WTC11 (cell line): Measurements from ENCODE around the gene CCDC152. TPM values are rescaled to one million over a fixed set of nuclear protein-coding genes. Genes with fewer than 3 reads are reported as not detected.

Source experiments
- ATAC-seq: fragments of 200-7000 bp; cut with Tn5 transposase; 2 replicates; pipeline ENCODE4 v1.10.0; 2021; ENCODE audit warnings: mild to moderate bottlenecking, moderate library complexity
- CTCF ChIA-PET: fragments of 300-600 bp; sonication (Branson Sonifier 250); formaldehyde crosslinking; loops from one replicate; lab custom pipeline; 2021; ENCODE audit warnings: antibody characterized with exemption; lab: Charles Lee
- POLR2A ChIA-PET: fragments of 350-600 bp; sonication (Branson Sonifier 250); formaldehyde crosslinking; loops from one replicate; lab custom pipeline; 2021; ENCODE audit warnings: antibody characterized with exemption; lab: Charles Lee
- DNase-seq: peaks from one replicate; pipeline ENCODE4 v3.0.0; 2021; ENCODE audit warnings: low spot score
- H3K27ac Mint-ChIP-seq: 2 replicates; pipeline ENCODE4 v1.8.0; 2021; ENCODE audit warnings: mixed read lengths
- H3K27me3 Mint-ChIP-seq: 2 replicates; pipeline ENCODE4 v1.8.0; 2021; ENCODE audit warnings: low read depth, mild to moderate bottlenecking, moderate library complexity, mixed read lengths
- H3K36me3 Mint-ChIP-seq: 2 replicates; pipeline ENCODE4 v1.8.0; 2021; ENCODE audit warnings: mixed read lengths
- H3K4me1 Mint-ChIP-seq: 2 replicates; pipeline ENCODE4 v1.8.0; 2022; ENCODE audit warnings: mixed read lengths
- H3K4me3 Mint-ChIP-seq: 2 replicates; pipeline ENCODE4 v1.8.0; 2021; ENCODE audit warnings: mild to moderate bottlenecking, moderate library complexity, mixed read lengths
- H3K9me3 Mint-ChIP-seq: 2 replicates; pipeline ENCODE4 v1.8.0; 2021; ENCODE audit warnings: mixed read lengths
- CTCF ChIP-seq: fragments of 200-600 bp; IDR thresholded peaks from 2 replicates; pipeline ENCODE4 v1.8.0; 2022; ENCODE audit warnings: antibody characterized with exemption
- E2F1 ChIP-seq: sonication (generic); formaldehyde crosslinking; IDR thresholded peaks from 2 replicates; pipeline ENCODE4 v1.8.0; 2022; ENCODE audit warnings: mild to moderate bottlenecking, missing genetic modification reagents
- E2F5 ChIP-seq: sonication (generic); formaldehyde crosslinking; IDR thresholded peaks from 2 replicates; pipeline ENCODE4 v1.8.1; 2022; ENCODE audit warnings: mild to moderate bottlenecking, moderate library complexity, missing genetic modification reagents
- EMX1 ChIP-seq: fragments of 250-450 bp; sonication (Bioruptor Pico); IDR thresholded peaks from 2 replicates; pipeline ENCODE4 v1.8.0; 2021; ENCODE audit warnings: mild to moderate bottlenecking
- ESRRA ChIP-seq: sonication (generic); formaldehyde crosslinking; IDR thresholded peaks from 2 replicates; pipeline ENCODE4 v1.8.1; 2022; ENCODE audit warnings: mild to moderate bottlenecking, missing genetic modification reagents, borderline replicate concordance
- FOXK1 ChIP-seq: sonication (generic); formaldehyde crosslinking; IDR thresholded peaks from 2 replicates; pipeline ENCODE4 v1.8.0; 2022; ENCODE audit warnings: mild to moderate bottlenecking, moderate library complexity, missing genetic modification reagents
- JUN ChIP-seq: sonication (generic); formaldehyde crosslinking; IDR thresholded peaks from 2 replicates; pipeline ENCODE4 v1.8.0; 2023; ENCODE audit warnings: mild to moderate bottlenecking, missing genetic modification reagents
- NFATC4 ChIP-seq: fragments of 250-450 bp; sonication (Bioruptor Pico); IDR thresholded peaks from 2 replicates; pipeline ENCODE4 v1.9.0; 2021; ENCODE audit warnings: mild to moderate bottlenecking
- NR1H2 ChIP-seq: sonication (generic); formaldehyde crosslinking; IDR thresholded peaks from 2 replicates; pipeline ENCODE4 v1.9.0; 2021; ENCODE audit warnings: mild to moderate bottlenecking, moderate library complexity, missing genetic modification reagents
- NR3C1 ChIP-seq: sonication (generic); formaldehyde crosslinking; conservative IDR thresholded peaks from 2 replicates; pipeline ENCODE4 v1.8.1; 2023; ENCODE audit warnings: low read depth, mild to moderate bottlenecking, missing genetic modification reagents
- SMAD4 ChIP-seq: sonication (generic); formaldehyde crosslinking; IDR thresholded peaks from 2 replicates; pipeline ENCODE4 v1.8.0; 2022; ENCODE audit warnings: mild to moderate bottlenecking, missing genetic modification reagents
- SP1 ChIP-seq: sonication (generic); formaldehyde crosslinking; conservative IDR thresholded peaks from 2 replicates; pipeline ENCODE4 v1.8.1; 2022; ENCODE audit warnings: missing genetic modification reagents
- STAT6 ChIP-seq: sonication (generic); formaldehyde crosslinking; conservative IDR thresholded peaks from 2 replicates; pipeline ENCODE4 v1.8.1; 2023; ENCODE audit warnings: mild to moderate bottlenecking, low read depth, missing genetic modification reagents, moderate library complexity
- TEAD4 ChIP-seq: sonication (generic); formaldehyde crosslinking; IDR thresholded peaks from 2 replicates; pipeline ENCODE4 v1.8.0; 2022; ENCODE audit warnings: mild to moderate bottlenecking, missing genetic modification reagents
- TP53 ChIP-seq: sonication (generic); formaldehyde crosslinking; IDR thresholded peaks from 2 replicates; pipeline ENCODE4 v1.8.1; 2023; ENCODE audit warnings: mild to moderate bottlenecking, missing genetic modification reagents
- ZNF671 ChIP-seq: fragments of 250-450 bp; sonication (Bioruptor Pico); IDR thresholded peaks from 2 replicates; pipeline ENCODE4 v1.8.0; 2021; ENCODE audit warnings: mild to moderate bottlenecking
- total RNA-seq: library from RNA; stranded (reverse); gene quantifications from 3 replicates; pipeline ENCODE4 v1.2.3, GENCODE V29; 2021
- TF ChIP-seq, protein P1 (sequence below): fragments of 250-450 bp; sonication (Bioruptor Pico); IDR thresholded peaks from 2 replicates; pipeline ENCODE4 v1.8.0; 2021; ENCODE audit warnings: mild to moderate bottlenecking
- TF ChIP-seq, protein P2 (sequence below): sonication (generic); formaldehyde crosslinking; IDR thresholded peaks from 2 replicates; pipeline ENCODE4 v1.8.0; 2023; ENCODE audit warnings: missing genetic modification reagents, mild to moderate bottlenecking, borderline replicate concordance

CCDC152 gene
- total RNA-seq, 1 experiment from 2014 or later = 15.1 TPM

DNA sequence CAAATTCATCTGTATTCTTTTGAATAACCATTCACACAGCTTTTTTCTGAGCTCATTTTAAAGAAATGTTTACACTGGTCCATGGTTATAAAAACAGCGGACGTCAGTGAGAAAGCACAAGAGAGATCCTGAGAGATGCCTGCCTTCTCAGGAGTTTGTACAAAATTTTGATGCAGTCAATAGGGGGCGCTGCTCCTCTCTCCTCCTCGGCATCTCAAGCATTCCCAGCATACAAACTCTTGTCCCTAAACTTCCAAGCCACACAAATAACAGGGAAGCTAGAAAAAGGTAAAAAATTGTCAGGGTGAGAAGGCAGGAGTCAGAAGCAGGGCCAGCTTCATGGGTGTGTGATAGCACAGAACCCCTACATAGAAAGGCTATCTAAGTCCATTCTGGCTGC, 11.2 kb upstream of the CCDC152 start:
- H3K27ac Mint-ChIP-seq = peak overlapping the region; percentile 27; the same call in 1 of the 2 replicates
- peaks cover 13% of the 10 kb centered on the region for H3K9me3 Mint-ChIP-seq

DNA sequence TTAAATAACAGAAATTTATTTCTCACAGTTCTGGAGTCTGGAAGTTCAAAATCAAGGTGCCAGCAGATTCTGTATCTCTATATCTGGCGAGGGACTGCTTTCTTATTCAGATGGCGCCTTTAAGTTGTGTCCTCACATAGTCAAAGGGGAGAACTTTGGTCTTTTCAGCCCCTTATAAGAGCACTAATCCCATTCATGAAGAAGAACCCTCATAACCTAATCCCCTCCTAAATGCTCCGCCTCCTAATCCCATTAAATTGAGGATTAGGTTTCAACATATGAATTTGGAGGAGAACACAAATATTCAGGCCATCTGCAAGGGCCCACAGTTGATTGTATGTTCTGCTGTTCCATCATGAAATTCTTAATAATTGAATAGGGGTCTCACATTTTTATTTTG, 10.8 kb upstream of the CCDC152 start:
- H3K4me3 Mint-ChIP-seq = no peak overlapping the region
- H3K36me3 Mint-ChIP-seq = peaks cover 4% of the 10 kb centered on the region
- H3K4me1 Mint-ChIP-seq = peaks cover 2% of the 10 kb centered on the region; the same call in 1 of the 2 replicates
- peaks cover 14% of the 10 kb centered on the region for H3K9me3 Mint-ChIP-seq
- no peaks in the 10 kb centered on the region for H3K27me3 Mint-ChIP-seq
- 0 out of 2 replicates have a peak overlapping the region, but pooled peaks have one; percentile 27 for H3K27ac Mint-ChIP-seq
- no peak for TF ChIP-seq E2F1 (CRISPR knock-in tag)
- TF ChIP-seq NFATC4 = no peak
- TF ChIP-seq NR1H2 = no peak
- ATAC-seq (peak; percentile 28; the same call in 1 of the 2 replicates), DNase-seq (no peak)
- ChIA-PET CTCF (interaction anchor here (0.6 to 3.5 kb wide), 32 partner anchors 8 to 1879 kb away, joined by 3 to 20 read pairs (median 4); partner anchors contain the start of genes CCDC152 and SELENOP), POLR2A (no interaction called here)

More for the DNA sequence above, 11.2 kb upstream of the CCDC152 start:
- H3K4me3 Mint-ChIP-seq = no peak overlapping the region
- CTCF ChIA-PET = interaction anchor here (0.6 to 3.5 kb wide), 34 partner anchors 9 to 1879 kb away, joined by 3 to 20 read pairs (median 4); partner anchors contain the start of genes CCDC152 and SELENOP
- no peaks in the 10 kb centered on the region for H3K27me3 Mint-ChIP-seq
- ATAC-seq (peak; percentile 91), DNase-seq (peak; percentile 67)
- POLR2A ChIA-PET = no interaction called here
- H3K36me3 Mint-ChIP-seq = peaks cover 4% of the 10 kb centered on the region
- H3K4me1 Mint-ChIP-seq = peaks cover 2% of the 10 kb centered on the region; the same call in 1 of the 2 replicates
- TF ChIP-seq SMAD4 (CRISPR knock-in tag) (no peak), CTCF (peak; percentile 86)

DNA sequence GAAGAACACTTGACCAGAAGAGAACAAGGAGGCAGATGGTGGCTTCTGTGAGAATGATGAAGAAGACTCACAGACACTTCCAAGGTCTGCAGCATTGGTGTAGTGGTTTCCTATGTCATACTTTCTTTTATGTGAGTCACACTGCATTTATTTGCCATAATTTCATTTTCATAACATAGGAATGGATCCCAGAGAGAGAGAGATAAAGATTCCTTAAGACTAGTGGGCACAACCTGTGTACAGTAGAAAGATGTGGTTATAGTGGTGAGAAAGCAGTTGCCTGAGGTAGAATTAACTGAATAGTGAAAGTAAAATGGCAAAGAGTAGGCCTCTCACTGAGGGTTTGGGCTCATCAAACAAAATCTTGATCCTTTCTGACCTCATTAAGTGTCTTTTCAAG, 7.6 kb upstream of the CCDC152 start:
- Mint-ChIP-seq H3K4me3 (no peak overlapping the region), H3K27me3 (no peaks in the 10 kb centered on the region), H3K36me3 (no peaks in the 10 kb centered on the region), H3K9me3 (peaks cover 3% of the 10 kb centered on the region; the same call in 1 of the 2 replicates), H3K4me1 (peaks cover 2% of the 10 kb centered on the region; the same call in 1 of the 2 replicates), H3K27ac (no peak overlapping the region)
- ChIA-PET CTCF (no interaction called here), POLR2A (no interaction called here)
- DNase-seq (no peak), ATAC-seq (no peak)
- TF ChIP-seq ESRRA (CRISPR knock-in tag) (no peak), ZNF671 (CRISPR knock-in tag) (no peak), STAT6 (CRISPR knock-in tag) (no peak), JUN (CRISPR knock-in tag) (no peak), TEAD4 (CRISPR knock-in tag) (no peak), FOXK1 (CRISPR knock-in tag) (no peak), NR3C1 (CRISPR knock-in tag) (no peak), SP1 (no peak), E2F5 (CRISPR knock-in tag) (no peak), EMX1 (CRISPR knock-in tag) (no peak), TP53 (CRISPR knock-in tag) (no peak)
- TF ChIP-seq, protein P1, sequence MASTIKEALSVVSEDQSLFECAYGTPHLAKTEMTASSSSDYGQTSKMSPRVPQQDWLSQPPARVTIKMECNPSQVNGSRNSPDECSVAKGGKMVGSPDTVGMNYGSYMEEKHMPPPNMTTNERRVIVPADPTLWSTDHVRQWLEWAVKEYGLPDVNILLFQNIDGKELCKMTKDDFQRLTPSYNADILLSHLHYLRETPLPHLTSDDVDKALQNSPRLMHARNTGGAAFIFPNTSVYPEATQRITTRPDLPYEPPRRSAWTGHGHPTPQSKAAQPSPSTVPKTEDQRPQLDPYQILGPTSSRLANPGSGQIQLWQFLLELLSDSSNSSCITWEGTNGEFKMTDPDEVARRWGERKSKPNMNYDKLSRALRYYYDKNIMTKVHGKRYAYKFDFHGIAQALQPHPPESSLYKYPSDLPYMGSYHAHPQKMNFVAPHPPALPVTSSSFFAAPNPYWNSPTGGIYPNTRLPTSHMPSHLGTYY (CRISPR knock-in tag) = no peak
- TF ChIP-seq, protein P2, sequence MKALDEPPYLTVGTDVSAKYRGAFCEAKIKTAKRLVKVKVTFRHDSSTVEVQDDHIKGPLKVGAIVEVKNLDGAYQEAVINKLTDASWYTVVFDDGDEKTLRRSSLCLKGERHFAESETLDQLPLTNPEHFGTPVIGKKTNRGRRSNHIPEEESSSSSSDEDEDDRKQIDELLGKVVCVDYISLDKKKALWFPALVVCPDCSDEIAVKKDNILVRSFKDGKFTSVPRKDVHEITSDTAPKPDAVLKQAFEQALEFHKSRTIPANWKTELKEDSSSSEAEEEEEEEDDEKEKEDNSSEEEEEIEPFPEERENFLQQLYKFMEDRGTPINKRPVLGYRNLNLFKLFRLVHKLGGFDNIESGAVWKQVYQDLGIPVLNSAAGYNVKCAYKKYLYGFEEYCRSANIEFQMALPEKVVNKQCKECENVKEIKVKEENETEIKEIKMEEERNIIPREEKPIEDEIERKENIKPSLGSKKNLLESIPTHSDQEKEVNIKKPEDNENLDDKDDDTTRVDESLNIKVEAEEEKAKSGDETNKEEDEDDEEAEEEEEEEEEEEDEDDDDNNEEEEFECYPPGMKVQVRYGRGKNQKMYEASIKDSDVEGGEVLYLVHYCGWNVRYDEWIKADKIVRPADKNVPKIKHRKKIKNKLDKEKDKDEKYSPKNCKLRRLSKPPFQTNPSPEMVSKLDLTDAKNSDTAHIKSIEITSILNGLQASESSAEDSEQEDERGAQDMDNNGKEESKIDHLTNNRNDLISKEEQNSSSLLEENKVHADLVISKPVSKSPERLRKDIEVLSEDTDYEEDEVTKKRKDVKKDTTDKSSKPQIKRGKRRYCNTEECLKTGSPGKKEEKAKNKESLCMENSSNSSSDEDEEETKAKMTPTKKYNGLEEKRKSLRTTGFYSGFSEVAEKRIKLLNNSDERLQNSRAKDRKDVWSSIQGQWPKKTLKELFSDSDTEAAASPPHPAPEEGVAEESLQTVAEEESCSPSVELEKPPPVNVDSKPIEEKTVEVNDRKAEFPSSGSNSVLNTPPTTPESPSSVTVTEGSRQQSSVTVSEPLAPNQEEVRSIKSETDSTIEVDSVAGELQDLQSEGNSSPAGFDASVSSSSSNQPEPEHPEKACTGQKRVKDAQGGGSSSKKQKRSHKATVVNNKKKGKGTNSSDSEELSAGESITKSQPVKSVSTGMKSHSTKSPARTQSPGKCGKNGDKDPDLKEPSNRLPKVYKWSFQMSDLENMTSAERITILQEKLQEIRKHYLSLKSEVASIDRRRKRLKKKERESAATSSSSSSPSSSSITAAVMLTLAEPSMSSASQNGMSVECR (CRISPR knock-in tag) = no peak
